Measurements from ENCODE around the gene KLRD1. TPM values are rescaled to one million over a fixed set of nuclear protein-coding genes. Genes with fewer than 3 reads are reported as not detected.

Gene KLRD1
- total RNA-seq = 1 to 10 TPM in 4 of 7 donors, under 1 TPM in 3; 0.33 to 1.8 (median 1.2) TPM
- polyA plus RNA-seq = 1 to 10 TPM in 1 of 2 donors, under 1 TPM in 1; 0.12 to 3.8 TPM
- long read RNA-seq, donor 1, partial matches to known transcripts = 0 of 3 reads
- long read RNA-seq, donor 1, other reads (novel, unspliced or antisense) = 3 of 3 reads
- long read RNA-seq, donor 2 = 0 reads
- long read RNA-seq, donor 3, partial matches to known transcripts = 0 of 1 reads
- long read RNA-seq, donor 3, other reads (novel, unspliced or antisense) = 1 of 1 reads

DNA sequence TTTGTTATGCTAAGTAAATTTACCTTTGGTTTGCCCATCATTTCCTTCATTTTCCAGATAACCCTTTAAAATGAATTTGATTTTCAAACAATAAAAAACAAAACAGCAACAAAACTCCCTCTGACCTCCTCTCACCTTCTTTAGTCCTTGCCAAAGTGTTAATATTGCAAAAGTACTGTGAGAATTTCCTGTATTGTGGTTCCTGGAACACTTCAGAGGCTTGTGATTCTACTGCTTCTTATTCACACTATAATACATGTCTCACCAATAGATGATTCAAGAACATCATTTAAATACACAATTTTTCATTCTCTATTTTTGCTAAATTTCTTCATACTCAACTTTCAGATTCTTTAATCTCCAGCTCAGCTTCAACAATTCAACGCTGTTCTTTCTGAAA, at the start of gene KLRD1:
Gene KLRD1 (plus strand): TSS at position 241 of the 400 bp plus-strand sequence. CDS start 208 bp downstream, outside the sequence.
- Histone ChIP-seq H3K36me3 (no peaks in the 10 kb centered on the region), H3K4me1 (ENCODE audit: insufficient read depth) (no peaks in the 10 kb centered on the region), H3K27me3 (no peaks in the 10 kb centered on the region), H3K27ac (no peak within 1 kb of the TSS), H3K9me3 (no peaks in the 10 kb centered on the region), H3K4me3 (no peak within 1 kb of the TSS)
- WGBS, 3 donors = 77 to 93% (median 88%) methylated on average over 1 of the region's 1 CpG
- no peak for DNase-seq
- intact Hi-C loops (cut with DNase I) = no loop called here
- TF ChIP-seq EP300 (IDR thresholded peaks at IDR 0.05) (no peak), CTCF (IDR thresholded peaks at IDR 0.05) (no peak), POLR2A (IDR thresholded peaks at IDR 0.05) (no peak)

GRCh38 chr12:10260927-10261326, 46.7 kb upstream of the KLRD1 start:
- Histone ChIP-seq H3K27ac (no peak overlapping the region), H3K4me1 (ENCODE audit: insufficient read depth) (no peaks in the 10 kb centered on the region), H3K9me3 (no peaks in the 10 kb centered on the region), H3K27me3 (no peaks in the 10 kb centered on the region), H3K4me3 (no peak overlapping the region), H3K36me3 (no peaks in the 10 kb centered on the region)
- WGBS, 3 donors = 0 to 94% (median 2%) methylated on average over 1 of the region's 1 CpG
- no peak for DNase-seq
- intact Hi-C loops (cut with DNase I) = no loop called here
- TF ChIP-seq POLR2A (IDR thresholded peaks at IDR 0.05) (no peak), CTCF (IDR thresholded peaks at IDR 0.05) (no peak), EP300 (IDR thresholded peaks at IDR 0.05) (no peak)

GRCh38 chr12:10268037-10268436, 39.6 kb upstream of the KLRD1 start:
- Histone ChIP-seq H3K27ac (no peak overlapping the region), H3K4me3 (no peak overlapping the region), H3K9me3 (no peaks in the 10 kb centered on the region), H3K4me1 (ENCODE audit: insufficient read depth) (no peaks in the 10 kb centered on the region), H3K27me3 (no peaks in the 10 kb centered on the region), H3K36me3 (no peaks in the 10 kb centered on the region)
- TF ChIP-seq POLR2A (IDR thresholded peaks at IDR 0.05) (no peak), CTCF (IDR thresholded peaks at IDR 0.05) (no peak), EP300 (IDR thresholded peaks at IDR 0.05) (no peak)
- no peak for DNase-seq
- intact Hi-C loops (cut with DNase I) = no loop called here
- 52 to 57% (median 57%) methylated on average over 5 of the region's 5 CpGs for WGBS, 3 donors

GRCh38 chr12:10272467-10272866, 35.2 kb upstream of the KLRD1 start:
- Histone ChIP-seq H3K9me3 (no peaks in the 10 kb centered on the region), H3K4me3 (no peak overlapping the region), H3K36me3 (no peaks in the 10 kb centered on the region), H3K4me1 (ENCODE audit: insufficient read depth) (no peaks in the 10 kb centered on the region), H3K27ac (no peak overlapping the region), H3K27me3 (no peaks in the 10 kb centered on the region)
- intact Hi-C loops (cut with DNase I) = no loop called here
- no peak for TF ChIP-seq EP300 (IDR thresholded peaks at IDR 0.05)
- no peak for TF ChIP-seq CTCF (IDR thresholded peaks at IDR 0.05)
- TF ChIP-seq POLR2A (IDR thresholded peaks at IDR 0.05) = no peak
- no peak for DNase-seq
- 61 to 78% (median 76%) methylated on average over 2 of the region's 2 CpGs for WGBS, 3 donors
